Muscle of back (tissue), 11 donors: ENCODE measurements around the gene NTM. TPM values are rescaled to one million over a fixed set of nuclear protein-coding genes. Genes with fewer than 3 reads are reported as not detected.

Experiments used
- DNase-seq, 3 donors: peaks; one replicate each; pipeline versions ENCODE4 v3.0.0 to v3.0.0-alpha.2; 2013
- polyA plus RNA-seq, 10 donors: library from polyadenylated mRNA; unstranded; fragments of 120-200 nt; gene quantifications; one replicate each; pipeline ENCODE4 v1.2.1, GENCODE V29; 2013; ENCODE audit not compliant: insufficient read length in 10 of 10

Gene NTM
- polyA plus RNA-seq, 10 donors: 12.7 to 28.4 (median 21.0) TPM

DNA sequence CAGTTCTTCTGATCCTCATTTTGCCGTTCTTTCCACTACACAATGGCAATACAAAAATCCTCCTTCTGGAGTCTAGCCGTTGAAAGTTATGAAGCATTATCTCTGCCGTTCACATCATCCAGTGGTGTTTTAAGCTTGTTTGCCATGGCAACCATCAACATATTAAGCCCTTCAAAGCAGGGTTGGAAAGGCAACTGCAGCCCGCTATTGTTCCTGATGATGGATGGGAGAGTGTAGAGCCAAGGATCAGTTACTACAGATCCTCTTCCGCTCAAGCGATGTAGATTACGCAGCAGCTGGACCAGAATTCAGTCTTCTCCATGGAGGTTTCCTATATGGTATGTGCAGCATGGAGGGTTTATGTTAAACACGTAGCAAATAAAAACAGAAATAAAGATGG is 352.7 kb downstream of the NTM start:
- DNase-seq: peak in 2 of 3 donors; percentile 16 to 18

DNA sequence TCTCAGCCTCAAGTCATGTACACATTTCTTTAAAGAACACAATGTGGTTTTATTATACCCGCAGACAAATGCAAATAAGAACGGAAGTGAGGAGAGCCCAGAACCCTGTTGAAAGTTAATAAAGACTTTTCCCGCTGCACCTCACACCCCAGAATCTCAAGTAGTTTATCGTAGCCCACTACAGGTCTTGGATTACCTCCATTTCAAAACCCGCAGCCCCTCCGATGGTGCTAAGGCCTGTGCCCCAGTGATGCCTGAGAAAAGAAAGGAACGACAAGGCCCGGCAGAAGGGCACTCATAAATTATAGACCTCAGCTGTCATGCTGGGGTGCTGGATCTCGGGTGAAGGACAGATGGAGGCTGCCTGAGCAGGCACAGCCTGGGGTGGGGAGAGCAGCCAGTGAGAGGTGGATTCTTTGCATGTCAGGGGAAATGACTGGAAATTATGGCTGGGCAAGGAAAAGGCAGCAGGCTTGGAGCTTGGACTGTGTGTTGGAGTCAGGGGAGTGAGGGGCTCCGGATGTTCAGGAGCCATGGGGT is 354.1 kb downstream of the NTM start:
- no peak for DNase-seq

DNA sequence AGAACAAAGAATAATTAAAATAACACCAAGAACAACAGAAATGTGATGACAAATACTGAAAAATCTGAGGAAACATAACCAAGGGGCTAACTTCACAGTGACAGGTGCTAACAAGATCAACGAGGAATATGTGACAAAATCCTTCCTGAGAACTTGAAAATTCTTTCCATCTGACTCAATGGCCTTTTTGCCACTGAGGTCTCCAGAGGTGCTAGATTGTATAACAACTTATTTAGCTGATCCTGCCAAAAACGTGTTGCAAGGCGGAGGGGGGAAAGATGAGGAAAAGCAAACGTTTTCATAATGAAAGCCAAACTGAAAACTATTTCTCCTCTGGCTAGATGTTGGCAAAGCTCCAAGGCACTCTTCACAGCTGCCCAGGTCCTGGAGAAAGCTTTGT is 364.5 kb downstream of the NTM start:
- no peak for DNase-seq

- no peak for DNase-seq
Observed at GRCh38 chr11:131737357-131737756, 366.9 kb downstream of the NTM start.

DNA sequence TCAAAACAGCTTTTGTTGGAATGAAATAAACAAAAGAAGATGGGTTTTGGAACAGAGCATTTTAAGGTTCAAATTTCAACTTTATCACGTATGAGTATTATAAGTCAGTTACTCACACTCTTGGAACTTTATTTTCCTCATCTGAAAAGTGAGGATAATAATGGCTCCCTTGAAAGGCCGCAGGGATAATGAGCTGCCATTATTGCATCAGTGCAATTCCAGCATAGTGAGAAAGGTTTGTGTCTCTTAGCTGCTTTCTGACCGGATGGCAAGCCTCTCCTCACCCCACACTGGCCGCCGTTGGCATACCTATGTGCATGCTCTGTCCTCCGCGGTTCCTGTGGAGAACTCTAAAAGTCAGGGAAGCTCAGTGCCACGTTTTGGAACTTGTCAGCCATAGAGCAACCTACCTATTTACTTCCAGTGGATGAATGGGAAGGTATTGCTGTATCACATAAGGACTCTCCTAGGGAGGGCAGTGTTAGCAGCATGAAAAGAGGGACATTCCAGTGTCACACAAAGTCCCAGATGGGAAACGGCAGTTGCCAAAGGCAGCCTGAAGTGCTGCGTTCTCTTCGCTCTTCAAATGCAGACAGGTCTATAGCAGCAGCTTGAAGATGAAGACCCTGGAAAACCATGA is 368.9 kb downstream of the NTM start:
- no peak for DNase-seq

- DNase-seq: peak in 1 of 3 donors; percentile 24
Observed at GRCh38 chr11:131744847-131745246, 374.4 kb downstream of the NTM start.

- DNase-seq: peak in 1 of 3 donors; percentile 23
Observed at GRCh38 chr11:131745405-131745804, 375.0 kb downstream of the NTM start.

- no peak for DNase-seq
Observed at GRCh38 chr11:131746201-131746600, 375.8 kb downstream of the NTM start.

DNA sequence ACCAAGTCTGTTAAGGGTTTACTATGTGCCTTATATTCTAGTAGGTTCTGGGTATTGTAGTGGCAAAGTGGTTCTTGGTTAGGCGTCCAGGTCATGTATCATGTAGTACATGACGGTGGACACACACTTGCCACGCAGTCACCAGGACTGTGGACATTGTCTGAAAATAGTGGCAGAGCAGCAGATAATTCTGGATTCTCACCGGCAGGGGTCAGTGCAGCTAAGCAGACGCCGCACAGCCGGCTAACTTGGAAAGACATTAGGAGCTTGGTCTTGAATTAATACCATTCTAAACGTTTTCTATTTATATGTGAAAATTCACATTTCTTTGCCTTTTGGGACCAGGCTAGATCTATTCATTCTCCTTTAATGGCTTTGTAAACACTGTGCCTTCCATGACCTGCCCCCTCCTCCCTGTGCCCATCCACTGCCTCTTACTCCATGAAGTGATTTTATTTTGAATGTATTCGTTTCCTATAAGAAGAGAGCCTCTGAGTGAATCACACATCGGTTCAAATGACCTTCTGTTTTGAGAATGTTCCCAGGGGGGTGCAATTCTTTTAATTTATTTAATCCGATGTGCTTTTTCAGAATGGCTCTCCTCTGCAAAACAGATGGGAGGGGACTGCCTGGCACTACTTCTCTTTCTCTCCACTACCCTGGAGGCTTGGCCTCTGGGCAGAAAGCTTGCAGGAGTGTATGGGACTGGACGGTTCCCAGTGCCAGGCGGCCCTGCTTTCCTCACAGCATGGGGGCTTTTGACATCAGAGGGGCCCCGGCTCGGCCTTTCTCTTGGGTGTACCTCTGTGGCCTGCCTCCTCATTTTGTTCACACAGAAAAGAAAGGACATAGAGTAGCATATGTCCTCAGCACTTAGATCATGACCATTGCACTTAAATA is 378.0 kb downstream of the NTM start:
- peak; percentile 52 to 85 (median 72) for DNase-seq

DNA sequence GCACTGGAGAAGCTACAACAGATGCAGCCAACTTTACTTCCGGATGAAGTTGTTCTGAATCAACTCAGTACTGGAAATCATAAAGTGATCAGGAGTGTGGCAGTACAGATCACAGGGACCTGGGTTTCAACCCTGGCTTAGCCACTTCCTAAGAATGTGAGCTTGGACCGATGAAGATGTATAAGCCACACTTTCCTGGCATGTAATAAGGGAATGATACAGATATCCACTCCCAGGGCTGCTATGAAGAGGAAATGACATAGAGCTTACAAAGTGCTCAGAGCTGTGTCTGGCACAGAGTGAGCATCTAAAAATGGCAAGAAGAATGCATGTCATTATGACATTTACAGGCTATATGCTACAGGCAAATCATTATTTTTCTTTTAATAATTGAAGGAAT is 378.7 kb downstream of the NTM start:
- DNase-seq: peak; percentile 34 to 93 (median 51)

- no peak for DNase-seq
Observed at GRCh38 chr11:131750152-131750551, 379.7 kb downstream of the NTM start.

DNA sequence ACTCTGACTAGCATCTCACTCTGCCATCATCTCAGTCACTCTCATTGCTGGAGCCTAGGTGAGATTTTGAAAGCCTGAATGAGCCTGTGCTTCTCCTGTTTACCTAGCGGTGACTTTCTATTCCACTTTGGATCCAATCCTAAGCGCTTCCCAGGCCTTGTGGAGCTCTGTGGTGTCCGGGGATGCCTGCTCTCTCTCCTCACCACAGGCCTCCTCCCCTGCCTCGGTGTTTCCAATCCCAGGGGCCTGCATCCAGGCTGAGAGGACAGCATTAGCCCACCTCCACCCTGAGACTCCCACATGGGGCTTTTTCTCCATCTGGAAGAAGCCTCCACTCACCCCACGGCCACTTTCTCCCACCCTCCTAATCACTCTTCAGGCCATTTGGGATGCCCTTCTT is 380.3 kb downstream of the NTM start:
- no peak for DNase-seq

DNA sequence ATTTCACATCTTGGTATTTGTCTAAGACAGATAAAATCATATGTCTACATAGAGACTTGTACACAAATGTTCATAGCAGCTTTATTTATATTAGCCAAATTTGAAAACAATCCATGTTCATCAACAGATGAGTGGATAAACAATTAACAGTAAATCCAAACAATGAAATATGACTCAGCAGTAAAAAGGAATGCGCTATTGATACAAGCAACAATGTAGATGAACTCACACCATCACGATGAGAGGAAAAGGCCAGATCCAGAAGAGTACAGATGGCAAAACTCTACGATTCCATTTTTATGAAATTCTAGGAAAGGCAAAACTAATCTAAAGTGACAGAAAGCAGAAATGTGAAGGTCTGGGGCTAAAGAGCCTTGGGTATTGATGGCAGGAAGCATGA is 384.3 kb downstream of the NTM start:
- DNase-seq: no peak

- peak in 1 of 3 donors; percentile 35 for DNase-seq
Observed at GRCh38 chr11:131756479-131757110, 386.2 kb downstream of the NTM start.

GRCh38 chr11:131758726-131759125 is 388.3 kb downstream of the NTM start:
- DNase-seq: no peak

DNA sequence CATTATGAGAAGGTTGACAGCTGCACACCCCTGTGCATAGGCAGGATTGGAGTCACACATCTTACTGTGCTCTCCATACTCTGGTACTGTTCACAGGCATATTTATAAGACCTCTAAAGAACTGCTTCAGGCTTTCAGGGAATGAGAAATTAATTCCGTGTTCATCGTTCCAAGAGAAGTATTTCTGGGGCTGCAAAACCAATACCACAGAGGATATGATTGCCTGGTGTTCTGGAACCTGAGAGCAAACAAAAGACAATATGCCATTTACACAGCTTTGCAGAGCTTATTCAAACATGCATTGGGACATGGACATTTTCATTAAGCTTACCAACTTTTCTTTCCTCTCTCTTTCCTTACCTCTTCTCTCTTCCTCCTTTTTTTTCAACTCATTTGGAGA is 388.7 kb downstream of the NTM start:
- DNase-seq: peak in 1 of 3 donors; percentile 18

GRCh38 chr11:131760091-131761061 is 390.0 kb downstream of the NTM start:
- peak in 2 of 3 donors; percentile 35 to 67 for DNase-seq

DNA sequence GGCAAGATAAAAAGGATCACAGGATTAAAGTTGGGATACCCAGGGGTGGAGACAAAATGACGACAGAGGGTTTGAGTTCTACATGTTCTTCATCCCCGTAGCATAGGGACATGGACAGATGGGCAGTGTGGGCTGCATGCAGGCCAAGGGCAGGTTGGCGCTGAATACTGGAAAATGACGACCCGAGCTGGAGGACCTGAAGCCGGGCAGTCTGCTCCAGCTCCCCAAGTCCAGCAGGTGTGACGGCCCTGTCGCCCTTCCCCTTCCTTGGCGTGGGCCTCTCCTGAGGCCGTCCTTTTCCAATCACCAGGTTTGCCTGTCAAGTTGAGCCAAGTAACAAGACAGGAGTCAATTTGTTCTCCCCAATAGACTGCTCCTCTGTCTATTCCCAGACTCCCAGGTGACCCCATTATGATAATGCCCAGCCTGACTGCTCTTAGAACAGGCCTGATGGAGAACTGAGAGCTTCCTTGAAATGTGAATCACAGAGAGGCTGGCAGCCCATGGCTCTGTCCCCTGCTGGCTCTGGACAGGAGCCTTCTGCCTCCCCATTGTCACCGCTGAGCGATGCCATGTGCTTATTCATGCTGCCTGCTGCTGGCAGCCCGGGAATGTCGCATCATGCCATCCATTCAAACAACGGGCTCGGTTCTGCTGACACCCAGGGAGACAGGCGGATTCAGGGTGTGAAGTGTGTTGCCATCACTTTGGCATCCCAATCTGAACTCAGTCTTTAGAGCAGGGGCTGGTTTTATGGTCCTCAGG is 392.1 kb downstream of the NTM start:
- DNase-seq: no peak

GRCh38 chr11:131763193-131763890 is 392.9 kb downstream of the NTM start:
- no peak for DNase-seq

DNA sequence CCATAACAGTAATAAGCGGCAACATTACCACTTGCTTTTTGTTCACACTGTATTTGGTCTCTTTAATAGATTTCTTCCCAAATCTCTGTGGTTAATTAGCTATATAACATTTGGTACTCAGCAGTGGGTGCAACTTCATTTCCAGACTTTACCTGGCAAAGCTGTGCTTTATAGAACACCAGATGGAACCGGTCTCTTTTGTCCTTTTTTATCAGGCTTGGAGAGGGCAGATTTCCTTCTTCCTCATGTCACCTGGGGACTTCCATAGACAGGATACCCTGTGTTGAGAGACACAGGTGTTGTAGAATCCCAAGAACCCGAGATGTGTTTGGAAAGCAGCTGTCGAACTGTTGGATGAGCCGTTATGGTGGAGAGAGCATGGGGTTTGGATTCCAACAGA is 393.7 kb downstream of the NTM start:
- no peak for DNase-seq
